Measurements from ENCODE around the gene LRRC27. TPM values are rescaled to one million over a fixed set of nuclear protein-coding genes. Genes with fewer than 3 reads are reported as not detected.
A peak's percentile ranks its signal among the peaks of the same experiment; 100 is the strongest.

LRRC27 gene
- polyA plus RNA-seq, 1 experiment: 9.2 TPM

GRCh38 chr10:132359305-132360040 lies 27.5 kb downstream of the LRRC27 start:
- TF ChIP-seq CTCF (IDR thresholded peaks at IDR 0.05; ENCODE audit: low read depth, low read length): no peak
- Histone ChIP-seq H3K9me3 (ENCODE audit: control insufficient read depth, insufficient read depth, low read length) (peaks cover 23% of the 10 kb centered on the region), H3K4me3 (ENCODE audit: low read depth, low read length) (no peak overlapping the region), H3K27me3 (ENCODE audit: control insufficient read depth, insufficient read depth, low read length) (no peaks in the 10 kb centered on the region), H3K27ac (ENCODE audit: low read depth, low read length) (no peak overlapping the region)
- ChIA-PET CTCF (interaction anchor here (1.5 to 2.3 kb wide), 2 partner anchors 11 to 14 kb away, joined by 3 to 6 read pairs; no protein-coding TSS in a partner anchor), POLR2A (no interaction called here)
- no peak for DNase-seq (ENCODE audit: low read depth, low spot score)

GRCh38 chr10:132360766-132361447 lies 28.9 kb downstream of the LRRC27 start:
- H3K9me3 ChIP-seq (ENCODE audit: control insufficient read depth, insufficient read depth, low read length): peaks cover 27% of the 10 kb centered on the region
- POLR2A ChIA-PET: no interaction called here
- CTCF ChIA-PET: interaction anchor here (0.6 to 2.3 kb wide), 6 partner anchors 10 to 93 kb away, joined by 3 to 6 read pairs (median 4); no protein-coding TSS in a partner anchor
- no peak for DNase-seq (ENCODE audit: low read depth, low spot score)
- no peak overlapping the region for H3K4me3 ChIP-seq (ENCODE audit: low read depth, low read length)
- H3K27ac ChIP-seq (ENCODE audit: low read depth, low read length): no peak overlapping the region
- peak; percentile 49 for TF ChIP-seq CTCF (IDR thresholded peaks at IDR 0.05; ENCODE audit: low read depth, low read length)
- H3K27me3 ChIP-seq (ENCODE audit: control insufficient read depth, insufficient read depth, low read length): no peaks in the 10 kb centered on the region

GRCh38 chr10:132361581-132362101 lies 29.6 kb downstream of the LRRC27 start:
- Histone ChIP-seq H3K27me3 (ENCODE audit: control insufficient read depth, insufficient read depth, low read length) (no peaks in the 10 kb centered on the region), H3K27ac (ENCODE audit: low read depth, low read length) (no peak overlapping the region), H3K9me3 (ENCODE audit: control insufficient read depth, insufficient read depth, low read length) (peaks cover 27% of the 10 kb centered on the region), H3K4me3 (ENCODE audit: low read depth, low read length) (no peak overlapping the region)
- TF ChIP-seq CTCF (IDR thresholded peaks at IDR 0.05; ENCODE audit: low read depth, low read length): no peak
- CTCF ChIA-PET: interaction anchor here (1.4 to 2.3 kb wide), 4 partner anchors 11 to 92 kb away, joined by 4 to 6 read pairs (median 4); no protein-coding TSS in a partner anchor
- POLR2A ChIA-PET: no interaction called here
- no peak for DNase-seq (ENCODE audit: low read depth, low spot score)

- CTCF ChIA-PET: interaction anchor here (0.6 kb wide), 1 partner anchor 684 kb away, joined by 4 read pairs; no protein-coding TSS in a partner anchor
- no peaks in the 10 kb centered on the region for H3K27me3 ChIP-seq (ENCODE audit: control insufficient read depth, insufficient read depth, low read length)
- no peak overlapping the region for H3K4me3 ChIP-seq (ENCODE audit: low read depth, low read length)
- POLR2A ChIA-PET: no interaction called here
- DNase-seq (ENCODE audit: low read depth, low spot score): no peak
- H3K9me3 ChIP-seq (ENCODE audit: control insufficient read depth, insufficient read depth, low read length): peaks cover 27% of the 10 kb centered on the region
- H3K27ac ChIP-seq (ENCODE audit: low read depth, low read length): no peak overlapping the region
- TF ChIP-seq CTCF (IDR thresholded peaks at IDR 0.05; ENCODE audit: low read depth, low read length): no peak
Measured at GRCh38 chr10:132362151-132362611, 30.2 kb downstream of the LRRC27 start.
